SIG-M5 (cell line): Measurements from ENCODE around the gene IKZF3.
"Not testable (repeated sequence)": the region's sequence is repeated elsewhere in the genome, so short reads cannot be mapped to it uniquely, and the experiment has no call there.

Experiments
- DNase-seq: peaks from one replicate; lab custom pipeline; 2025; lab: John Stamatoyannopoulos, UW

IKZF3 gene

DNA sequence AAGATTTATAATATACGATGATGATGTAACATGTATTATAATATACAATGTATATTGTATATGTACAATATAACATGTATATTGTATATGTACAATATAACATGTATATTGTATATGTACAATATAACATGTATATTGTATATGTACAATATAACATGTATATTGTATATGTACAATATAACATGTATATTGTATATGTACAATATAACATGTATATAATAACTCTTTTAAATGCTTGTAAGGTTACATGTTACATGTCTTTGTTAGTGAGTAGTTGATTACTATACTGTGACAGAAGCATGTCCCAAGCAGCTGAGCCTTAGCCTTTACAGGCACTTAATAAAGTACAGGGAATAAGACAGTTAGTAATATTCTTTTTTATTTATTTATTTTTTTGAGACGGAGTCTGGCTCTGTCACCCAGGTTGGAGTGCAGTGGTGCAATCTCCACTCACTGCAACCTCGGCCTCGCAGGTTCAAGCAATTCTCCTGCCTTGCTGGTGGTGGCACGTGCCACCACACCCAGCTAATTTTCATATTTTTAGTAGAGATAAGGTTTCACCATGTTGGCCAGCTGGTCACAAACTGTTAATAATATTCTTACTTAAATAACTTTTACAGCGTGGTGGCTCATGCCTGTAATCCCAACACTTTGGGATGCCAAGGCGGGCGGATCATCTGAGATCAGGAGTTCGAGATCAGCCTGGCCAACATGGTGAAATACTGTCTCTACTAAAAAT, 8.0 kb downstream of the IKZF3 start:
- not testable (repeated sequence) for DNase-seq

DNA sequence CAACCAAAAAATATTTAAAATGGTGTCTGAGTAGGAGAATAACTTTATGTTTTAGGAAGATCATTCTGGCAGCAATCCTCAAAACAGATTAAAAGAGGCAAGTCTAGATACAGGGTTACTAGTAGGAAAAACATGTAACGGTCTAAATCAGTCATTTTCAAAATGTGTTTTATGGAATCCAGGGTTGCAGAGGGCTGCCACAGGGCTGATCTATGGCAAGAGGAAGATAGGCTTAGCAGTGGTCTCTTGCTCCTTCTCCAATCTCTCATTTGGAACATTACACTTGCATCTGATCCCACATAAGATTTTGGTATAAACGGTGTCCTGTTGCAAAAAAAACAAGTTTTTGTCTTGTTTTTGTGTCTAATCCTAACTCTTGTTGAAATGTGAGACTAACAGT, 9.2 kb downstream of the IKZF3 start:
- DNase-seq = no peak

DNA sequence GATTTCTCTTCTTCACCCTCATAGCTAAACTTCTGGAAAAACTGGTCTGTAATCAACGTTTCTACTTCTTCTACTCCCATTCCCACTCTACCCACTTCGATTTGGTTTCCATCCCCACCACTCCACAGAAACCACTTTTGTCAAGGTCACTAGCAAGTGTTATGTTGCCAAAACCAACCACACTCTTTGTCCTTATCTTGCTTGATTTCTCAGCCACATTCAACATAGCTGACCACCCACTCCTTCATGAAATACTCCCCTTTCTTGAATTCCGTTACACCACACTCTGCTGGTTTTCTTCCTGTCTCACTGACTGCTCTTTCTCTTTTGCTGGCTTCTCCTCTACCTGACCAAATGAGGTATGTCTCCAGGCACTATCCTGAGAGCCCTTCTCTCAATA, 11.9 kb downstream of the IKZF3 start:
- DNase-seq = no peak

DNA sequence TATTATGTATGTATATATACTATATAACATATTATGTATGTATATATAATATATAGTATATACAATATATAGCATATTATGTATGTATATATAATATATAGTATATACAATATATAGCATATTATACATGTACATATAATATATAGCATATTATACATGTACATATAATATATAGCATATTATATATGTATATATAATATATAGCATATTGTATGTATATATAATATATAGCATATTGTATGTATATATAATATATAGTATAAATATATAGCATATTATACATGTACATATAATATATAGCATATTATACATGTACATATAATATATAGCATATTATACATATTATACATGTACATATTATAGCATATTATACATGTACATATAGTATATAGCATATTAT, 13.9 kb downstream of the IKZF3 start:
- DNase-seq = not testable (repeated sequence)

DNA sequence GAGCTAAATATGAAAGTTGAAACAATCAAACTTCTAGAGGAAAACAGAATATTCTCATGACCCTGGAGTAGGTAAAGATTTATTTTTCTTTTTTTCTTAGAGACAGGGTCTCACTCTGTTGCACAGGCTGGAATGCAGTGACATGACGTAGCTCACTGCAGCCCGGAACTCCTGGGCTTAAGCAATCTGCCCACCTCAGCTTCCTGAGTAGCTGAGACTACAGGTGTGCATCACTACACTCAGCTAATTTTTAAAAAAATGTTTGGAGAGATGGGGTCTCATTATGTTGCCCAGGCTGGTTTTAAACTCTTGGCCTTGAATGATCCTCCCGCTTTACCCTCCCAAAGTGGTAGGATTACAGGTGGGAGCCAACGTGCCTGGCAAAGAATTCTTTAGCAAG, 15.5 kb downstream of the IKZF3 start:
- no peak for DNase-seq

DNA sequence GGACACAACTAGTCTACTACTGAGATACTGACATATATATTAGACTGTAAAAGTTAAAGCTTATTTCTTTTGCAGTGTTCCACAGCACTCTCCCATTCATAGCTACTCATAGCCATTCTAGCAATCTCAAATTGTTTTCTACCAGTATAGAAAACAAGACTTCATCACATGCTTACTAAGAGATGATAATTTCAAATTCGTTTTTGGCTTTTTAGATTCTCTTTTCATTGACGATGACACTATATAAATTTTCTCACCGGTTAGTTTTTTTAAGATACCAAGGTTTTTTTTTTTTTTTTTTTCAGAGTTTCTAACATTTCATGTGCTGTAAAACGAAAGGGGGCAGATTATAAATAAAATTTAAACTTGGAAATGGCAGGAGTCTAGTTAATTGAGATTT, 17.9 kb downstream of the IKZF3 start:
- no peak for DNase-seq

DNA sequence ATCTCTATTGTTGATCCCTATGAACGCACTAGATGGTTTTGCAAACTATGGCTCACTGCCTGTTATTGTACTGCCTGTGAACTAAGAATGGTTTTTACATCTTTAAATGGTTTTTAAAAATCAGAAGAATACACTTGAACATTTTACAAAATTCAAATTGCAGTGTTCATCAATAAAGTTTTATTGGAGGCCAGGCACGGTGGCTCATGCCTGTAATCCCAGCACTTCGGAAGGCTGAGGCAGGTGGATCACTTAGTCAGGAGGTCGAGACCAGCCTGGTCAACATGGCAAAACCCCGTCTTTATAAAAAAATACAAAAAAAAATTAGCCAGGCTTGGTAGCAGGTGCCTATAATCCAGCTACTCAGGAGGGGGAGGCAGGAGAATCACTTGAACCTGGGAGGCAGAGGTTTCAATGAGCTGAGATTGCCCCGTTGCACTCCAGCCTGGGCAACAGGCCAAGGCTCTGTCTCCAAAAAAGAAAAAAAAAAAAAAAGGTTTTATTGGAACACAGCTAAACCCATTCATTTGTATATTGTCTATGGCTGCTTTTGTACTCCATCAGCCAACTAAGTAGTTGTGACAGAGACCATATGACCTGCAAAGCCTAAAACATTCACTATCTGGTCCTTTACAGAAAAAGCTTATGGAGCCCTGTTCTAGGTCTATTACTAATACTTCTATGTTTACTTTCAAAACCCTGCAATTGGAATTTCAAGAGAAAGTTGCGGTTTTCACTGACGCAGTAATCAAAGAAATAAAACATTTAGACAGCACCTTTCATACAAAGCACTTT, 18.9 kb downstream of the IKZF3 start:
- no peak for DNase-seq

DNA sequence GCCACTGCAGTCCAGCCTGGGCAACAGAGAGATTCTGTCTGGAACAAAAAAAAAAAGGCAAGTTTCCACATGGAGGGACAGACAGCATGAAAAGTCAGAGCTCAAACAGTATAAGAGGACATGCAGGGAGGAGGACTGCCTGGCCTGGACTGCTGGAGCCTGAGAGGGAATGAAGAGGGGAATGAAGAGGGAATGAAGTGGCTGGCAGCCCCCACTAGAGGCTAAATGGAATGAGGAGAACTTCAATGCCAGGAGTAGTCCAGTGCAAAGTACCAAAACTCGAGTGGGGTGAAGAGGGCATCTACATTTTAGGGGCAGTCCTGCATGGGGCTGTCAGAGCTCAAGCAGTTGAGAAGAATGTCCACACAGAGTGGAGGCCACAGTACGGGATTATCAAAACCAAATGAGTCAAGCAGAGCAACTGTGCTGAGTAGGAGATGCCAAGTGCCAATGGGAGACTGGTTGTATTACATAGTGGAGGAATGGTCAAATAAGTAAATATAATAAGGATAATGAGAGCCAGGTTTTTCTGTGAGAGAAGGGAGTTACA, 22.9 kb downstream of the IKZF3 start:
- DNase-seq = no peak

DNA sequence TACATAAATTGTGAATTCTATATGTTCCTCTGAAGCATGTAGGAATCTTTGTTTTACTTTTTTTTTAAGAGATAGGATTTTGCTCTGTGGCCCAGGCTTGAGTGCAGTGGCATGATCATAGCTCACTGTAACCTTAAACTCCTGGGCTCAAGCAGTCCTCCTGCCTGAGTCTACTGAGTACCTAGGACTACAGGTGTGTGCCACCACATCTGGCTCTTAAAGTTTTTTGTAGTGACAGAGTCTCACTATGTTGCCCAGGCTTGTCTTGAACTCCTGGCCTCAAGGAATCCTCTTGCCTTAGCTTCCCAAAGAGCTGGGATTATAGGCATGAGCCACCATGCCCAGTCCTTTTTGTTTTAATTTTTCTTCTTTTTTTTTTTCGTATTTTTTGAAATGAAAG, 25.3 kb downstream of the IKZF3 start:
- DNase-seq = no peak

DNA sequence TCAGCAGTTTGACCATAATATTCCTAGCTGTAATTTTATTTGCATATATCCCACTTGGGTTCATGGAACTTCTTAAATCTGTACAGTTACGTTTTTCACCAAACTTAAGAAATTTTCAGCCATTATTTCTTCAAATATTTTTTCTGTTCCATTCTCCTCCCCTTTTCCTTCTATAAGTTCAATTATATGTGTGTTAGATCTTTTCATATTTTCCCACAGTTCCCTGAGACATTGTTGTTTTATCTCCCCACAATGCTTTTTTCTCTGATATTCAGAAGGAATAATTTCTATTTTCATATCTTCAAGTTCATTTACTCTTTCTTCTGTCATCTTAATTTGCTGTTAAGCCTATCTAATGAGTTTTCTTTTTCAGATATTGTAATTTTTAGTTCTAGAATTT, 26.1 kb downstream of the IKZF3 start:
- DNase-seq = no peak

DNA sequence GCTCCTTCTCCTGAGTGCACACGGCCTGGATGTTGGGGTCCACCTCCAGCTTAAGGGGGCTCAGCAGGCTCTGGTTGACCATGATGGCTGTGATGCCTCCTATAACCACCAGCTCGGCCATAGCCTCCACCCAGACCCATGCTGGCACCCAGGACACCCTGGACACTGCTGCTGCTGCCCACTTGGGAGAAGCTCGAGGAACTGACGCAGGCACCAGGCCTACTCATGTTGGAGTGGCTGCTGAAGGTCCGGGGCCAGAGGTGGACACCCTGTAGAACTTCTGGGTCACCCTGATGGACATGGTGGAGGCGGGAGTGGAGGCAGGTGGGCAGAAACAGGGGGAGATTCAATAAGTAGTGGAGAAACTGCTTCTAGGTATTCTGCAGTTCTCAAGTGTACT, 28.0 kb downstream of the IKZF3 start:
- DNase-seq = no peak

DNA sequence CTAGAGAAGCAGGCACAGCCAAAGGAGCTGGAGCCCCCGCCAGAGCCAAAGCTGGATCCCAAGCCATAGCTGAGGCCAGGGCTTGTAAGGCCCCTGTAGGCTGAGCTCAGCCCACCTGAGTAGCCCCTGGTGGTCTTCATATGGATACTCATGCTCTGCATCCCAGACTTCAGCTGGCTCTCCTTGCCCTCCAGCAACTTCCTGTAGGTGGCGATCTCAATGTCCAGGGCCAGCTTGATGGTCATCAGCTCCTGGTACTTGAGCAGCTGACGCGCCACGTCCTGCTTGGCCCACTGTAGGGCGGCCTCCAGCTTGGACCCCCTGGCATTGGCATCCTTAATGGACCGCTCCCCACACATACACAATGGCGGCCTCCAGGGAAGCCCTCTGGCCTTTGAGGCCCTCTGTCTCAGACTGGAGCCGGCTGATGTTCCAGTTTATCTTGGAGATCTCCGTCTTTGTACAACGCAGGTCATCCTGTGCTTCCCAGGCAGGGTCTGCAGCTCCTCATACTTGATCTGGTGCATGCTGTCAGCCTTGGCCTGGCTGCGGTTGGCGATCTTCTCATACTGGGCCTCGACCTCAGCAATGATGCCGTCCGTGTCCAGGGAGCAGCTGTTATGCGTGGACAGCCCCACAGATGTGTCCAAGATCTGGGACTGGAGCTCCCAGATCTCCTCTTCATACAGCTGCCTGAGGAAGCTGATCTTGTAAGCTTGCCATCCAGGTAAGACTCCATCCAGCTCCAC, 28.9 kb downstream of the IKZF3 start:
- no peak for DNase-seq

DNA sequence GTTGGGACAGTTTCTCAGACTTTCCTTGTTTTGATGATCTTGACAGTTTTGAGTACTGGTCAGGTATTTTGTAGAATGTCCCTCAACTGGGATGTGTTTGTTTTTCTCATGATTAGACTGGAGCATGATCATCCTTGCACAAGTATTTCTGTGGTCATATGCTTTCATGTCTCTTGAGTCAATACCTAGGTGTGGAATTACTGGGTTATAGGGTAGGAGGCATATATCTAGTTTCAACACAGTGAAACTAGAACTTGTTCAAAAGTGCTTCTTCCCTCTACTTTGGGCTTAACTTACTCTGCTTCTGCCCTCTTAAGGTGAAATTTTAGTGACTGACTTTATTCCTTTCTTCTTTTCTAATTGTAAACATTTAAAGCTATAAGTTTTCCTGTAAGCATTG, 30.1 kb downstream of the IKZF3 start:
- no peak for DNase-seq

DNA sequence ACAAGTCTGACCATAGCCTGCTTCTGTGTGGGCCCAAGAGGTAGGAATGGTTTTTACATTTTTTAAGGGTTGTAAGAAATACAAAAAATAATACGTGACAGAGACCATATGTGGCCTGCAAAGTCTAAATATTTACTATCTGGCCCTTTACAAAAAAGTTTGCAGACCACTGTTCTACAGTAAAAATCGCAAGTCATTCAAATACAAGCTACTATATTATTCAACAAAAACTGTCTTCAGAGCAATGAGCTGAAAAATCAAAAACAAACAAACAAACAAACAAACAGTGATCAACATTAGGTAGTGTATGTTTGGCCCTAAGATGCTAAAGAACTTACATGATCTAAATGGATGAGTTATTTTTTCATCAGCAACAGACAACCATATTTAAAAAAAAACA, 32.5 kb downstream of the IKZF3 start:
- no peak for DNase-seq

DNA sequence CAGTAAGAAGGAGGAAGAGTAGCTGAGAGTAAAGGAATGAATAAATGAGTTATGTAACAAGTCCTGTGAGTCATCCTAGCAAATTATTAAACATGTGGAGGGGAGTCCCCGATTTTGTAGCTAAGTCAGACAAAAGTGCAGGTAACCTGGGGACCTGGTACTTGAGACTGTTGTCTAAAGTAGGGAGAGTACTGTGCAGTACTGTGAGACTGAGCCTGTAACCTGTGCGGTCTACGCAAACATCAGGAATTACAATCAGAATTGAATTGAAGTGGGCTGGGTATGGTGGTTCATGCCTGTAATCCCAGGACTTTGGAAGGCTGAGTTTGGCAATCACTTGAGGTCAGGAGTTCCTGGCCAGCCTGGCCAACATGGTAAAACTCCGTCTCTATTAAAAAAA, 35.7 kb downstream of the IKZF3 start:
- no peak for DNase-seq

DNA sequence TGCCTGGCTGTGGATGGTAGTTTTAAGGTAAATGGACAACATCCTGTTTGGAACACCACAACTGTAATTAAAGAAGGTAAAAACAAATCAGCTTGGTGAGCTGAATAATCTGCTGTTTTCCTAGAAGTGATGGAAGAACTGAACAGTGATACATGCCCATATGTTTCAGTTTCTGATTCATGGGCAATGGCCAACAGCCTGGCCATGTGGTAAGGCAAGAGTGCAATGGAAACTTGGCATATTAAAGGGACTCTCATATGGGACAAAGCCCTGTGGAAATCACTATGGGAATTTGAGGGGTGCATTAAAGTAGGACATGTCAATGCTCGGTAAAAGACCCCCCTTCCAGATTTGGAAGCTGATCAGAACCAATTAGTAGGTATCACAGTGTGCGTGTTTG, 37.8 kb downstream of the IKZF3 start:
- no peak for DNase-seq

DNA sequence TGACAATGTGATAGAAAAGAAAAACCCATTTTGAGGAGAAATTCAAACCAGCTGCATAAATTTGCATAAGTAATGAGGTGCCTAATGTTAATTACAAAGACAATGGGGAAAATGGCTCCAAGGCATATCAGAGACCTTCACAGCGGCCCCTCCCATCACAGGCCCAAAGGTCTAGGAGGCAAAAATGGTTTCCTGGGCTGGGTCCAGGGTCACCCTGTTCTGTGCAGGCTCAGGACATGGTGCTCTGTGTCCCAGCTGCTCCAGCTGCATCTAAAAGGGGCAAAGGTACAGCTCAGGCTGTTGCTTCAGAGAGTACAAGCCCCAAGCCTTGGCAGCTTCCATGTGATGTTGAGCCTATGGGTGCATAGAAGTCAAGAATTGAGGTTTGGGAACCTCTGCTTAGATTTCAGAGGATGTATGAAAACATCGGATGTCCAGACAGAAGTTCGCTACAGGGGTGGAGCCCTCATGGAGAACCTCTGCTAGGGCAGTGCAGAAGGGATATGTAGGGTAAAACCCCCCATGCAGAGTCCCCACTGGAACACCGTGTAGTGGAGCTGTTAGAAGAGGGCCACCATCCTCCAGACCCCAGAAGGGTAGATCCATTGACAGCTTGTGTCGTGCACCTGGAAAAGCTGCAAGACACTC, 40.6 kb downstream of the IKZF3 start:
- DNase-seq = no peak

DNA sequence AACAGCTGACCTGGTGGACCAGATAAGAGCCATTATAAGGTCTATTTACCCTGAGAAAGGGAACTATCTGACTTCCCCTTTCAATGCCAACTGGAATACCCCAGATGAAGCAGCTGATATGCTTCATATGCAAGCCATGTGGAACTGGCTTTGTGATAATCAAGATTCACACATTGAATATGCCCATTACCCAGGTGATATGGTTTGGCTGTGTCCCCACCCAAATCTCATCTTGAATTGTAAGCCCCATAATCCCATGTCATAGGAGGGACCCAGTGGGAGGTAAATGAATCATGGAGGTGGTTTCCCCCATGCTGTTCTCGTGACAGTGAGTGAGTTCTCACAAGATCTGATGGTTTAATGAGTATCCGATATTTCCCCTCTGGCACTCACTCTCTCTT, 42.1 kb downstream of the IKZF3 start:
- no peak for DNase-seq

DNA sequence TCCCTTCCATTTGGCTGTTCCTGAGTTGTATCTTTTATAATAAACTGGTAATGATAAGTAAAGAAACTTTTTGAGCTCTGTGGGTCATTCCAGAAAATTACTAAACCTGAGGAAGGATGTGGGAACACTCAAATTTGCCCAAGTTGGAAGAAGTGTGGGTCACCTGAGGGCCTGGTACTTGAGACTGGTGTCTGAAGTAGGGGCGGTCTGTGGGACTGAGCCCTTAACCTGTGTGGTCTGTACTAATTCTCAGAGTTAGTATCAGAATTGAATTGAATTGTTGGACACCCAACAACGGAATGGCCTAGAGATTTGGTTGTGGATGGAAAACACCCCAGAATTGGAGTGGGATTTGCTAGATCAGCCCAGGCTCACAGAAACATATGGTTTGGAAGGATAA, 43.1 kb downstream of the IKZF3 start:
- no peak for DNase-seq

DNA sequence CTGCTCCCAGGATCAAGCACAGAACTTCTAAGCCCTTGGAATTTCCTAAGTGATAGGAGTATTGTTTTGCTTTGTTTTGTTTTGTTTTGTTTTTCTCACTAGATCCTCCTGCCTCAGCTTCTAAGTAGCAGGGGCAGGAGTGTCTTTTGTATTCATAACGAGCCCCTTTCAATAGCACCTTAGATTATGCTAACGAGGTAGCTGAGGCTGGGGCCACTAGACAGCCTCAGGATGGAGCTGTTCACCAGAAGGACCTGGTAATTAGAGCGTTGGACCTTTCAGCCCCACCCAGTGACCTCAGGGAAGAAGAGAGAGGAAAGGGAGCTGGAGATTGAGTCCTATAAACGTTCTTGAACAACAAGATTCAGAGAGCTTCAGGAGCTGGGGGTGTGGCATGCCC, 43.6 kb downstream of the IKZF3 start:
- DNase-seq = no peak

DNA sequence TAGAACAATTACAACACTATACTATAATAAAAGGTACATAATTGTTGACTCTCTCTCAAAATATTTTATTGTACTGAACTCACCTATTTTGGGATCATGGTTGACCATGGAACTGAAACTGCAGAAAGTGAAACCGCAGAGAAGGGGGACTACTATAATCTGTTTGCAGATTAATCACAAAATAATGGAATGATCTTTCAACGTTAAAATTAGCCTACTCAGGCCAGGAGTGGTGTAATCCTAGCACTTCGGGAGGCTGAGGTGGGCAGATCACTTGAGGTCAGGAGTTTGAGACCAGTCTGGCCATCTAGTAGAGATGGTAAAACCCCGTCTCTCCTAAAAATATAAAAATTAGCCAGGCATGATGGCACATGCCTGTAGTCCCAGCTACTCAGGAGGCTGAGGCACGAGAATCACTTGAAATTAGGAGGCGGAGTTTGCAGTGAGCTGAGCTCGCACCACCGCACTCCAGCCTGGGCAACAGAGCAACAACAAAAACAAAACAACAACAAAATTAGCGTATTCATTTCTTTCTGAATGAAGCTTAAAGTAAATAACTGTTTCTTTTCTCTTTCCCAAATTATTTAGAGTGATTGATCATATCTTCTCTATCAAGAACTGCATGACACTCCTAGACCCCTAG, 45.6 kb downstream of the IKZF3 start:
- DNase-seq = no peak

DNA sequence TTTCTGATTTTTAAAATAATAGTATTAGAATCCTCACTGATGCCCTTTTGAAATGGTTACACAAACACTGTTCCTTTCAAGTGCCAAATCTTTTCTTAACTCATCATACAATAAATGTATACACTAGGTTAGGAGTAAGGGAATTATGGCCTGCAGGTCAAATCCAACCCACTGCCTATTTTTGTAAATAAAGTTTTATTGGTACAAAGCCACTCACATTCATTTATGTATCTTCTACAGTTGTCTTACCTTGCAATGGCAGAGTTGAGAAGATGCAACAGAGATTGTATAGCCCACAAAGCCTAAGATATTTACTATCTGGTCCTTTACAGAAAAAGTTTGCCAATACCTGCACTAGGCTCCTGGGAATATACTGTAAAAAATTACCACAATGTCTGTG, 47.8 kb downstream of the IKZF3 start:
- no peak for DNase-seq
